GM20000 (cell line): ENCODE measurements around the gene ZBTB7A.

Experiments used
- DNase-seq: peaks from one replicate; pipeline ENCODE4 v3.0.0; 2012; ENCODE audit warnings: low spot score
- TF ChIP-seq, protein P1 (sequence below): IDR thresholded peaks from 2 replicates; pipeline ENCODE4 v1.5.1; 2012; ENCODE audit warnings: mild to moderate bottlenecking, control low read depth; ENCODE audit errors: extremely low read depth, missing control alignments

The ZBTB7A gene

DNA sequence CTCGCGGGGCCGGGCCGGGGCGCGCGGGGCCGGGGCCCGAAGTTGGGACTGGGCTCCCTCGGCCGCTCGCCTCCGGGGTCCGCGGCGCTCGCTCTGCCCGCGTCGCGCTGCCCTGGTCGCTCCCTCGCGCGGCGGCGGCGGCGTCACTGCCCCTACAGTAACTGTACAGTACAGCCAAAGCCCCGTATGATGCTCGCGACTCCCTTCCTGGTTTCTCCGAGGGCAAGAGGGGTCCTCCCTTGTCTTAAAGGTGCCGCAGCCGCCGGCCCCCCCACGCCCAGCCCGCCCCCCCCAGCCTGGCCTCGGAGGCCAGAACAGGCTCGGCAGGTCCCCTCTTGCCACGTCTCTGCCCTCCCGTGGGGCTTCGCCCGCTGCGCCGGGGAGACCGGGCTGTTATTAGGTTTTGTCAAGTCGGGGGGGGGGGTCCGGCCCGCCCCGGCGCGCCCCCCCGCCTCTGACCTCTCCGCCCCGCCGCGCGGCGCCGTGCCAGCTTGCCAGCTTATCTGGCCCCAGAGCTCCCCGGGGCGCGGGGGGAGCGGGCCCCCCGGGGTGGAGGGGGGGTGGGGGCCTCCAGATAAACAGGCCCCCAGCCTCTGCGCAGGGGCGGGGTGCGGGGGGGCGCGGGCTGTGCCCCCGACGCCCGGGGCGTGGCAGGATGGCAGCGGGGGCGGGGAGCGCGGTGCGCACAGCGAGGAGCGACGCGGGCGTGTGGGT lies at the start of gene ZBTB7A:
Gene ZBTB7A, minus strand, starts transcription at position 218 of the 714 bp plus-strand sequence. CDS start 11,667 bp downstream, outside the sequence.
- TF ChIP-seq, protein P1, sequence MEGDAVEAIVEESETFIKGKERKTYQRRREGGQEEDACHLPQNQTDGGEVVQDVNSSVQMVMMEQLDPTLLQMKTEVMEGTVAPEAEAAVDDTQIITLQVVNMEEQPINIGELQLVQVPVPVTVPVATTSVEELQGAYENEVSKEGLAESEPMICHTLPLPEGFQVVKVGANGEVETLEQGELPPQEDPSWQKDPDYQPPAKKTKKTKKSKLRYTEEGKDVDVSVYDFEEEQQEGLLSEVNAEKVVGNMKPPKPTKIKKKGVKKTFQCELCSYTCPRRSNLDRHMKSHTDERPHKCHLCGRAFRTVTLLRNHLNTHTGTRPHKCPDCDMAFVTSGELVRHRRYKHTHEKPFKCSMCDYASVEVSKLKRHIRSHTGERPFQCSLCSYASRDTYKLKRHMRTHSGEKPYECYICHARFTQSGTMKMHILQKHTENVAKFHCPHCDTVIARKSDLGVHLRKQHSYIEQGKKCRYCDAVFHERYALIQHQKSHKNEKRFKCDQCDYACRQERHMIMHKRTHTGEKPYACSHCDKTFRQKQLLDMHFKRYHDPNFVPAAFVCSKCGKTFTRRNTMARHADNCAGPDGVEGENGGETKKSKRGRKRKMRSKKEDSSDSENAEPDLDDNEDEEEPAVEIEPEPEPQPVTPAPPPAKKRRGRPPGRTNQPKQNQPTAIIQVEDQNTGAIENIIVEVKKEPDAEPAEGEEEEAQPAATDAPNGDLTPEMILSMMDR: no peak
- peak; percentile 87 for DNase-seq

GRCh38 chr19:4115818-4116385 lies 49.2 kb upstream of the ZBTB7A start:
- TF ChIP-seq, protein P1: no peak
- DNase-seq: peak; percentile 46

- DNase-seq: peak; percentile 91
- TF ChIP-seq, protein P1: no peak
These were observed 48.5 kb upstream of the ZBTB7A start for GRCh38 chr19:4115050-4115817.

- no peak for DNase-seq
- TF ChIP-seq, protein P1: no peak
These were observed 47.5 kb upstream of the ZBTB7A start for GRCh38 chr19:4114181-4114580.

DNA sequence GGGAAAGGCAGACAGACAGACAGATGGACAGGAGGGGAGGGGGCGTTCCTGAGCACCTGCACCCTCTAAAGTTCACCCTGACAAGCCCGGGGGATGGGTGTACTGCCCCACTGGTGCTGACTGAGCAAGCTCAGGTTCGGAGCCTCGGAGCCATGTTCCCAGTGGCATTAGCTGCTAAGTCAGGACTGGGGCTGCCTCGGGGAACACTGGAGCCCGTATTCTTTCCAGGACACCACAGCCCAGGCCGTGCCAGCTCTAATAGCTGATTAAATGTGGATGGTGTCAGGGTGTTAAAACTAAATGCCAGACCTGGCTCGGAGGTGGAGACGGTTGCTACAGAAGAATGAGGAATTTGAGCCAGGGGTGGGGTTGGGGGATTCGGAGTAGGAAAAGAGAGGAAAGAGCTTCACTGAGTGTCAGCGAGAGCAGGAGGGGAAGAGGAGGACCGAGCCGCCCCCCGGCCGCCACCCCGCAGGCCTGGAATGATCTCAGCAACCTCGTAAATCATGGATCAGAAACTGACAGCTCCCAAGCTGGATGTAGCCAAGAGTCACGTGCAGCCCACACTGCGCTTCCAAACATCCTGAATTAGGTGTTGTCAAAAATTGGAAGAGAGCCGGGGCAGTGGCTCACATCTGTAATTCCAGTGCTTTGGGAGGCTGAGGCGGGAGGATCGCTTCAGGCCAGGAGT lies 46.8 kb upstream of the ZBTB7A start:
- no peak for DNase-seq
- TF ChIP-seq, protein P1: no peak

GRCh38 chr19:4112367-4112766 lies 45.7 kb upstream of the ZBTB7A start:
- TF ChIP-seq, protein P1: no peak
- DNase-seq: no peak
